Uterus (tissue), 2 donors: ENCODE data around the gene ISCA2.

Experiments used
- POLR2A ChIP-seq, 2 donors: fragments of 450-650 bp; IDR thresholded peaks; one replicate each; pipeline ENCODE4 v1.6.1; 2016; ENCODE audit warnings: antibody characterized with exemption in 2 of 2, mild to moderate bottlenecking in 1 of 2, moderate library complexity in 1 of 2
- TF ChIP-seq, protein P1 (sequence below), 4 experiments: fragments of 200-600 bp in 2 of 4; fragments of 450-650 bp in 2 of 4; sonication (generic) in 2 of 4; IDR thresholded peaks; one replicate each; pipeline ENCODE4 v1.5.1; 2016 to 2019; ENCODE audit warnings: antibody characterized with exemption in 4 of 4, mild to moderate bottlenecking in 2 of 4, moderate library complexity in 1 of 4

- TF ChIP-seq, protein P1, sequence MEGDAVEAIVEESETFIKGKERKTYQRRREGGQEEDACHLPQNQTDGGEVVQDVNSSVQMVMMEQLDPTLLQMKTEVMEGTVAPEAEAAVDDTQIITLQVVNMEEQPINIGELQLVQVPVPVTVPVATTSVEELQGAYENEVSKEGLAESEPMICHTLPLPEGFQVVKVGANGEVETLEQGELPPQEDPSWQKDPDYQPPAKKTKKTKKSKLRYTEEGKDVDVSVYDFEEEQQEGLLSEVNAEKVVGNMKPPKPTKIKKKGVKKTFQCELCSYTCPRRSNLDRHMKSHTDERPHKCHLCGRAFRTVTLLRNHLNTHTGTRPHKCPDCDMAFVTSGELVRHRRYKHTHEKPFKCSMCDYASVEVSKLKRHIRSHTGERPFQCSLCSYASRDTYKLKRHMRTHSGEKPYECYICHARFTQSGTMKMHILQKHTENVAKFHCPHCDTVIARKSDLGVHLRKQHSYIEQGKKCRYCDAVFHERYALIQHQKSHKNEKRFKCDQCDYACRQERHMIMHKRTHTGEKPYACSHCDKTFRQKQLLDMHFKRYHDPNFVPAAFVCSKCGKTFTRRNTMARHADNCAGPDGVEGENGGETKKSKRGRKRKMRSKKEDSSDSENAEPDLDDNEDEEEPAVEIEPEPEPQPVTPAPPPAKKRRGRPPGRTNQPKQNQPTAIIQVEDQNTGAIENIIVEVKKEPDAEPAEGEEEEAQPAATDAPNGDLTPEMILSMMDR (IDR thresholded peaks at IDR 0.05) = peak in 1 of 4 experiments; percentile 13
- TF ChIP-seq POLR2A (IDR thresholded peaks at IDR 0.05) = no peak
These were observed 1.4 kb upstream of the ISCA2 start for GRCh38 chr14:74491956-74492775.
